Esophagus squamous epithelium (tissue), 4 donors: Measurements from ENCODE around the gene A1BG.

ENCODE experiments used
- CTCF ChIP-seq, 6 experiments: fragments of 450-650 bp in 4 of 6; fragments of 200-600 bp in 2 of 6; sonication (generic) in 2 of 6; IDR thresholded peaks; one replicate each; pipeline ENCODE4 v1.5.1; 2016 to 2019; ENCODE audit warnings: antibody characterized with exemption in 6 of 6, mild to moderate bottlenecking in 4 of 6, moderate library complexity in 4 of 6
- POLR2A ChIP-seq, 4 donors: fragments of 450-650 bp; IDR thresholded peaks; one replicate each; pipeline ENCODE4 v1.6.1; 2017; ENCODE audit warnings: antibody characterized with exemption in 4 of 4, mild to moderate bottlenecking in 4 of 4, moderate library complexity in 3 of 4

- no peak for TF ChIP-seq CTCF (IDR thresholded peaks at IDR 0.05)
- no peak for TF ChIP-seq POLR2A (IDR thresholded peaks at IDR 0.05)
These were observed 35.0 kb downstream of the A1BG start for GRCh38 chr19:58318297-58318696.
